Immature natural killer cell (primary cell): Measurements from ENCODE around the gene DND1. TPM values are rescaled to one million over a fixed set of nuclear protein-coding genes. Genes with fewer than 3 reads are reported as not detected.
A peak's percentile ranks its signal among the peaks of the same experiment; 100 is the strongest.
"Not testable (repeated sequence)": the region's sequence is repeated elsewhere in the genome, so short reads cannot be mapped to it uniquely, and the experiment has no call there.

ENCODE experiments used
- DNase-seq, 3 donors: peaks; one replicate each; pipeline ENCODE4 v3.0.0; 2022; ENCODE audit warnings: mixed read lengths in 1 of 3
- H3K27ac Mint-ChIP-seq, 6 donors: one replicate each; pipeline ENCODE4 v1.8.0; 2020; ENCODE audit warnings: mixed read lengths in 6 of 6, mild to moderate bottlenecking in 5 of 6, inconsistent platforms in 4 of 6, moderate library complexity in 3 of 6
- H3K27me3 Mint-ChIP-seq, 3 donors: one replicate each; pipeline ENCODE4 v1.8.0; 2020 to 2021; ENCODE audit warnings: low read depth in 3 of 3, mild to moderate bottlenecking in 3 of 3, mixed read lengths in 3 of 3, moderate library complexity in 3 of 3, inconsistent platforms in 1 of 3
- H3K36me3 Mint-ChIP-seq, 3 donors: one replicate each; pipeline ENCODE4 v1.8.0; 2020; ENCODE audit warnings: mixed read lengths in 3 of 3, inconsistent platforms in 2 of 3, mild to moderate bottlenecking in 2 of 3
- H3K4me1 Mint-ChIP-seq, 2 donors: one replicate each; pipeline ENCODE4 v1.8.0; 2020; ENCODE audit warnings: inconsistent platforms in 2 of 2, mild to moderate bottlenecking in 2 of 2, mixed read lengths in 2 of 2, moderate library complexity in 1 of 2
- H3K4me3 Mint-ChIP-seq, 5 donors: one replicate each; pipeline ENCODE4 v1.8.0; 2020; ENCODE audit warnings: mild to moderate bottlenecking in 5 of 5, mixed read lengths in 5 of 5, inconsistent platforms in 3 of 5, moderate library complexity in 3 of 5
- H3K9me3 Mint-ChIP-seq, 6 donors: one replicate each; pipeline ENCODE4 v1.8.0; 2020; ENCODE audit warnings: mild to moderate bottlenecking in 6 of 6, mixed read lengths in 6 of 6, inconsistent platforms in 4 of 6, moderate library complexity in 3 of 6
- polyA plus RNA-seq, 3 donors: library from polyadenylated mRNA; unstranded; fragments of 300-500 nt; fragmentation: Illumina TruSeq; gene quantifications; one replicate each; pipeline ENCODE4 v1.2.3, GENCODE V29; 2021

DND1 gene
- polyA plus RNA-seq, 3 donors from 2014 or later: not detected

- H3K9me3 Mint-ChIP-seq: peaks cover 0 to 1% (median 0%) of the 10 kb centered on the region in 6 donors
- H3K4me3 Mint-ChIP-seq: peak overlapping the region; percentile 89 to 94 (median 91)
Measured at GRCh38 chr5:140632366-140633020, 40.9 kb downstream of the DND1 start.

GRCh38 chr5:140631831-140632365 lies 41.5 kb downstream of the DND1 start:
- H3K27ac Mint-ChIP-seq: peak overlapping the region in 4 of 6 donors; percentile 20 to 82 (median 50)
- peaks cover 0 to 12% (median 0%) of the 10 kb centered on the region in 3 donors for H3K27me3 Mint-ChIP-seq
- no peak for DNase-seq
- H3K4me1 Mint-ChIP-seq: peaks cover 23 to 28% of the 10 kb centered on the region in 2 donors
- no peaks in the 10 kb centered on the region for H3K36me3 Mint-ChIP-seq
- peaks cover 0 to 1% (median 0%) of the 10 kb centered on the region in 6 donors for H3K9me3 Mint-ChIP-seq
- H3K4me3 Mint-ChIP-seq: peak overlapping the region; percentile 89 to 94 (median 91)

More at GRCh38 chr5:140632366-140633020, 40.9 kb downstream of the DND1 start:
- Mint-ChIP-seq H3K36me3 (no peaks in the 10 kb centered on the region), H3K4me1 (peaks cover 23 to 28% of the 10 kb centered on the region in 2 donors), H3K27ac (peak overlapping the region; percentile 49 to 83 (median 60)), H3K27me3 (peaks cover 0 to 12% (median 0%) of the 10 kb centered on the region in 3 donors)
- peak; percentile 49 to 58 (median 51) for DNase-seq

- H3K4me3 Mint-ChIP-seq: peak overlapping the region; percentile 31 to 89 (median 69)
- H3K36me3 Mint-ChIP-seq: no peaks in the 10 kb centered on the region
- H3K4me1 Mint-ChIP-seq: peaks cover 23 to 28% of the 10 kb centered on the region in 2 donors
- peaks cover 0 to 1% (median 0%) of the 10 kb centered on the region in 6 donors for H3K9me3 Mint-ChIP-seq
- peak overlapping the region in 1 of 6 donors; percentile 60 for H3K27ac Mint-ChIP-seq
- no peak for DNase-seq
- peaks cover 0 to 12% (median 0%) of the 10 kb centered on the region in 3 donors for H3K27me3 Mint-ChIP-seq
Measured at GRCh38 chr5:140631036-140631417, 42.3 kb downstream of the DND1 start.

GRCh38 chr5:140630292-140631035 lies 42.9 kb downstream of the DND1 start:
- Mint-ChIP-seq H3K27me3 (peaks cover 0 to 12% (median 0%) of the 10 kb centered on the region in 3 donors), H3K36me3 (no peaks in the 10 kb centered on the region), H3K4me3 (peak overlapping the region in 2 of 5 donors; percentile 43 to 77), H3K9me3 (peaks cover 0 to 1% (median 0%) of the 10 kb centered on the region in 6 donors), H3K4me1 (peaks cover 23 to 28% of the 10 kb centered on the region in 2 donors), H3K27ac (peak overlapping the region in 1 of 6 donors; percentile 60)
- DNase-seq: no peak

- Mint-ChIP-seq H3K9me3 (peaks cover 0 to 1% (median 0%) of the 10 kb centered on the region in 6 donors), H3K27me3 (peaks cover 0 to 15% (median 0%) of the 10 kb centered on the region in 3 donors), H3K27ac (no peak overlapping the region), H3K4me3 (no peak overlapping the region), H3K36me3 (no peaks in the 10 kb centered on the region), H3K4me1 (peaks cover 20 to 28% of the 10 kb centered on the region in 2 donors)
- no peak for DNase-seq
Measured at GRCh38 chr5:140628711-140629110, 44.7 kb downstream of the DND1 start.

- no peaks in the 10 kb centered on the region for H3K36me3 Mint-ChIP-seq
- DNase-seq: no peak
- H3K27me3 Mint-ChIP-seq: peaks cover 0 to 15% (median 0%) of the 10 kb centered on the region in 3 donors
- H3K9me3 Mint-ChIP-seq: peaks cover 0 to 1% (median 0%) of the 10 kb centered on the region in 6 donors
- no peak overlapping the region for H3K27ac Mint-ChIP-seq
- no peak overlapping the region for H3K4me3 Mint-ChIP-seq
- H3K4me1 Mint-ChIP-seq: peaks cover 14 to 22% of the 10 kb centered on the region in 2 donors
Measured at GRCh38 chr5:140627972-140628371, 45.4 kb downstream of the DND1 start.

- H3K4me3 Mint-ChIP-seq, H3K4me1 Mint-ChIP-seq, H3K27ac Mint-ChIP-seq, H3K9me3 Mint-ChIP-seq, H3K36me3 Mint-ChIP-seq, DNase-seq: not testable (repeated sequence)
- peaks cover 0 to 13% (median 0%) of the 10 kb centered on the region in 3 donors for H3K27me3 Mint-ChIP-seq
Measured at GRCh38 chr5:140624886-140625285, 48.5 kb downstream of the DND1 start.

GRCh38 chr5:140623061-140623460 lies 50.3 kb downstream of the DND1 start:
- not testable (repeated sequence) for H3K27ac Mint-ChIP-seq, H3K36me3 Mint-ChIP-seq, H3K4me1 Mint-ChIP-seq, H3K9me3 Mint-ChIP-seq, H3K4me3 Mint-ChIP-seq, DNase-seq
- H3K27me3 Mint-ChIP-seq: peaks cover 0 to 12% (median 2%) of the 10 kb centered on the region in 3 donors

GRCh38 chr5:140622301-140622700 lies 51.1 kb downstream of the DND1 start:
- no peak for DNase-seq
- no peaks in the 10 kb centered on the region for H3K4me1 Mint-ChIP-seq
- no peak overlapping the region for H3K4me3 Mint-ChIP-seq
- H3K9me3 Mint-ChIP-seq: no peaks in the 10 kb centered on the region
- no peak overlapping the region for H3K27ac Mint-ChIP-seq
- no peaks in the 10 kb centered on the region for H3K36me3 Mint-ChIP-seq
- peaks cover 0 to 11% (median 6%) of the 10 kb centered on the region in 3 donors for H3K27me3 Mint-ChIP-seq

Other genes with a start within 250 kb of the DND1 start
- gene EIF4EBP3, start 125.9 kb downstream of the DND1 start, polyA plus RNA-seq: 10 to 100 TPM; 12.1 to 38.3 (median 15.4) TPM
- 10 to 100 TPM; 44.5 to 77.4 (median 55.7) TPM for gene SRA1, start 116.1 kb downstream of the DND1 start, polyA plus RNA-seq
- gene APBB3, start 109.0 kb downstream of the DND1 start, polyA plus RNA-seq: 1 to 10 TPM in 2 of 3 donors, under 1 TPM in 1; 0.94 to 3.5 (median 3.0) TPM
- gene SLC35A4, start 108.7 kb downstream of the DND1 start, polyA plus RNA-seq: 100 to 1,000 TPM in 2 of 3 donors, 10 to 100 TPM in 1; 73.3 to 134 (median 131) TPM
- 1 to 10 TPM; 3.6 to 5.7 (median 5.3) TPM for gene CD14, start 40.4 kb downstream of the DND1 start, polyA plus RNA-seq
- gene TMCO6, start 34.1 kb downstream of the DND1 start, polyA plus RNA-seq: 10 to 100 TPM in 1 of 3 donors, 1 to 10 TPM in 2; 7.6 to 11.0 (median 8.3) TPM
- 100 to 1,000 TPM; 135 to 252 (median 163) TPM for gene NDUFA2, start 25.9 kb downstream of the DND1 start, polyA plus RNA-seq
- 100 to 1,000 TPM; 117 to 178 (median 120) TPM for gene IK, start 25.7 kb downstream of the DND1 start, polyA plus RNA-seq
- gene WDR55, start 8.7 kb downstream of the DND1 start, polyA plus RNA-seq: 10 to 100 TPM; 11.0 to 20.2 (median 13.6) TPM
- gene HARS1, start 17.8 kb upstream of the DND1 start, polyA plus RNA-seq: 10 to 100 TPM; 52.0 to 90.7 (median 79.5) TPM
- gene HARS2, start 17.9 kb upstream of the DND1 start, polyA plus RNA-seq: 10 to 100 TPM; 13.2 to 37.7 (median 27.0) TPM
- 10 to 100 TPM; 76.7 to 83.7 (median 78.3) TPM for gene ZMAT2, start 26.9 kb upstream of the DND1 start, polyA plus RNA-seq
- gene PCDHA1, start 112.6 kb upstream of the DND1 start, polyA plus RNA-seq: not detected
- gene PCDHA2, start 121.3 kb upstream of the DND1 start, polyA plus RNA-seq: not detected
- gene PCDHA3, start 127.5 kb upstream of the DND1 start, polyA plus RNA-seq: not detected
- not detected for gene PCDHA4, start 133.5 kb upstream of the DND1 start, polyA plus RNA-seq
- not detected for gene PCDHA5, start 148.0 kb upstream of the DND1 start, polyA plus RNA-seq
- not detected for gene PCDHA6, start 154.4 kb upstream of the DND1 start, polyA plus RNA-seq
- gene PCDHA7, start 160.7 kb upstream of the DND1 start, polyA plus RNA-seq: not detected
- gene PCDHA8, start 167.6 kb upstream of the DND1 start, polyA plus RNA-seq: not detected
- gene PCDHA9, start 174.8 kb upstream of the DND1 start, polyA plus RNA-seq: not detected
- not detected for gene PCDHA10, start 182.3 kb upstream of the DND1 start, polyA plus RNA-seq
- gene PCDHA11, start 195.4 kb upstream of the DND1 start, polyA plus RNA-seq: not detected
- not detected for gene PCDHA12, start 201.7 kb upstream of the DND1 start, polyA plus RNA-seq
- gene PCDHA13, start 208.5 kb upstream of the DND1 start, polyA plus RNA-seq: not detected